Suprapubic skin (tissue), 4 donors: ENCODE measurements around the gene KRT13. TPM values are rescaled to one million over a fixed set of nuclear protein-coding genes. Genes with fewer than 3 reads are reported as not detected.

Experiments
- DNase-seq, 2 donors: peaks; one replicate each; pipeline ENCODE4 v3.0.0-alpha.2; 2019; ENCODE audit warnings: low spot score in 2 of 2
- H3K27ac ChIP-seq: fragments of 200-600 bp; sonication (generic); one replicate; pipeline ENCODE4 v1.5.1; 2019
- H3K27me3 ChIP-seq: fragments of 200-600 bp; sonication (generic); one replicate; pipeline ENCODE4 v1.5.1; 2019
- H3K36me3 ChIP-seq: fragments of 200-600 bp; sonication (generic); one replicate; pipeline ENCODE4 v1.5.1; 2019
- H3K4me1 ChIP-seq: fragments of 200-600 bp; sonication (generic); one replicate; pipeline ENCODE4 v1.5.1; 2019
- H3K4me3 ChIP-seq: fragments of 200-600 bp; sonication (generic); one replicate; pipeline ENCODE4 v1.5.1; 2019; ENCODE audit warnings: mild to moderate bottlenecking
- H3K9me3 ChIP-seq: fragments of 200-600 bp; sonication (generic); one replicate; pipeline ENCODE4 v1.5.1; 2019
- CTCF ChIP-seq, 2 donors: fragments of 200-600 bp in 1 of 2; fragments of 450-650 bp in 1 of 2; sonication (generic) in 1 of 2; IDR thresholded peaks; one replicate each; pipeline ENCODE4 v1.5.1; 2016 to 2019; ENCODE audit warnings: antibody characterized with exemption in 2 of 2, mild to moderate bottlenecking in 1 of 2, moderate library complexity in 1 of 2
- EP300 ChIP-seq: sonication (generic); formaldehyde crosslinking; IDR thresholded peaks from one replicate; pipeline ENCODE4 v1.6.1; 2017; ENCODE audit warnings: antibody characterized with exemption
- POLR2A ChIP-seq, 2 donors: fragments of 450-650 bp; IDR thresholded peaks; one replicate each; pipeline ENCODE4 v1.6.1; 2017; ENCODE audit warnings: antibody characterized with exemption in 2 of 2, mild to moderate bottlenecking in 2 of 2, moderate library complexity in 2 of 2
- POLR2AphosphoS5 ChIP-seq, 3 donors: sonication (generic); formaldehyde crosslinking; IDR thresholded peaks; one replicate each; pipeline ENCODE4 v1.6.1; 2017; ENCODE audit warnings: antibody characterized with exemption in 3 of 3
- WGBS: methylation state at CpG from one replicate; pipeline ENCODE4 v1.1.5; 2018; 5-methylcytosine and 5-hydroxymethylcytosine counted together
- total RNA-seq, 4 donors: library from RNA; depleted of rRNA; stranded (reverse); fragments of >200 nt; gene quantifications; one replicate each; pipeline ENCODE4 v1.1.0, GENCODE V29; 2016

The KRT13 gene
- total RNA-seq, 4 donors from 2014 or later, result 0.51 TPM; not detected in 3

- no peak for DNase-seq
- Histone ChIP-seq H3K27ac (no peak overlapping the region), H3K27me3 (no peaks in the 10 kb centered on the region), H3K4me3 (no peak overlapping the region), H3K36me3 (no peaks in the 10 kb centered on the region), H3K9me3 (no peaks in the 10 kb centered on the region), H3K4me1 (no peaks in the 10 kb centered on the region)
- 72% methylated on average over 7 of the region's 8 CpGs for WGBS
- TF ChIP-seq CTCF (IDR thresholded peaks at IDR 0.05) (no peak), EP300 (no peak), POLR2AphosphoS5 (IDR thresholded peaks at IDR 0.05) (no peak), POLR2A (IDR thresholded peaks at IDR 0.05) (no peak)
These were observed 30.5 kb downstream of the KRT13 start for GRCh38 chr17:41474863-41475262.

DNA sequence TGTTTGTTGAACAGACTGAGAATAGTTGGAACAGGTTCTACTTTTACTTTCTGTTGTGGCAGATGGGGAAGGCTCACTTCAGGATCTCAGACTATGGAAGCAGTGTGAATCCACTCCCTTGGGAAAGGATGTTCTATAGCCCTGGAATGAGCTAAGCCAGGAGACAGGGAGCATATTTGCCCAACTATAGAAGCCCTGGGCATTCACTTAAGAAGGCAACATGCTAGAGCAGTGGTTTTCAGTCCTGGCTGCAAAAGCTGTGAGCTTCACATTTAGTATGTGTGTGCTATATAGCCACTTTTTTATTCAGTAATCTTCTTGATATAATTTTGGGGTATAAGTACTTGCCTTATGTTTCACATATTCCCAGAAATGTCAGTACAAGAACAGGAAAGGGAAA lies 37.1 kb downstream of the KRT13 start:
- H3K27me3 ChIP-seq, result peaks cover 3% of the 10 kb centered on the region
- no peak overlapping the region for H3K4me3 ChIP-seq
- H3K36me3 ChIP-seq, result no peaks in the 10 kb centered on the region
- H3K4me1 ChIP-seq, result peaks cover 11% of the 10 kb centered on the region
- no peak for TF ChIP-seq POLR2AphosphoS5 (IDR thresholded peaks at IDR 0.05)
- no peak for TF ChIP-seq POLR2A (IDR thresholded peaks at IDR 0.05)
- no peak for TF ChIP-seq EP300
- no peak for TF ChIP-seq CTCF (IDR thresholded peaks at IDR 0.05)
- no peak for DNase-seq
- H3K9me3 ChIP-seq, result no peaks in the 10 kb centered on the region
- no peak overlapping the region for H3K27ac ChIP-seq

GRCh38 chr17:41467561-41467960 lies 37.9 kb downstream of the KRT13 start:
- 61% methylated on average over 4 of the region's 4 CpGs for WGBS
- Histone ChIP-seq H3K4me1 (peaks cover 11% of the 10 kb centered on the region), H3K27ac (no peak overlapping the region), H3K9me3 (no peaks in the 10 kb centered on the region), H3K27me3 (peaks cover 3% of the 10 kb centered on the region), H3K36me3 (no peaks in the 10 kb centered on the region), H3K4me3 (no peak overlapping the region)
- TF ChIP-seq POLR2A (IDR thresholded peaks at IDR 0.05) (no peak), CTCF (IDR thresholded peaks at IDR 0.05) (no peak), POLR2AphosphoS5 (IDR thresholded peaks at IDR 0.05) (no peak), EP300 (no peak)
- no peak for DNase-seq

DNA sequence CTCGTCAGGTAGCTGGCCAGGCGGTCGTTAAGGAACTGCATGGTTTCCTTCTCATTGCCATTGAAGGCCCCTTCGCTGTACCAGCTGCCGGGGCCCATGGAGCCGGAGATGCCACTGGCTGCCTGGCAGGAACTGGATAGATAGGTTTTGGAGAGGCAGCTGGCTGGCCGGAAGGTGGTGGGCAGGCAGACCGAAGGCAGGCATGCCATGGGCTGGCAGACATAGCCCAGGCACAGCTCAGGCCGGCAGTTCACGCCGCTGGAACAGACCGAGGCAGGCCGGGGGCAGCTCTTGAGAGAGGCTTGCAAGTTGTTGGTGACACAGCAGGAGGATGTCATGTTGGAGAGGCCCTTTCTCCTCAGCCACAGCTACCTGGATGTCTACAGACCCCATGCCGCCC lies 38.4 kb downstream of the KRT13 start, which contains the start of gene KRT32:
Gene KRT32, minus strand, starts transcription at position 399 of the 400 bp plus-strand sequence. Its CDS starts 61 bp downstream, at position 338.
- Histone ChIP-seq H3K9me3 (no peaks in the 10 kb centered on the region), H3K27me3 (peaks cover 3% of the 10 kb centered on the region), H3K27ac (no peak within 1 kb of the TSS), H3K4me3 (no peak within 1 kb of the TSS), H3K4me1 (peaks cover 11% of the 10 kb centered on the region), H3K36me3 (no peaks in the 10 kb centered on the region)
- no peak for DNase-seq
- 93% methylated on average over 10 of the region's 14 CpGs for WGBS
- TF ChIP-seq EP300, result no peak
- TF ChIP-seq POLR2AphosphoS5 (IDR thresholded peaks at IDR 0.05), result no peak
- no peak for TF ChIP-seq POLR2A (IDR thresholded peaks at IDR 0.05)
- TF ChIP-seq CTCF (IDR thresholded peaks at IDR 0.05), result no peak

DNA sequence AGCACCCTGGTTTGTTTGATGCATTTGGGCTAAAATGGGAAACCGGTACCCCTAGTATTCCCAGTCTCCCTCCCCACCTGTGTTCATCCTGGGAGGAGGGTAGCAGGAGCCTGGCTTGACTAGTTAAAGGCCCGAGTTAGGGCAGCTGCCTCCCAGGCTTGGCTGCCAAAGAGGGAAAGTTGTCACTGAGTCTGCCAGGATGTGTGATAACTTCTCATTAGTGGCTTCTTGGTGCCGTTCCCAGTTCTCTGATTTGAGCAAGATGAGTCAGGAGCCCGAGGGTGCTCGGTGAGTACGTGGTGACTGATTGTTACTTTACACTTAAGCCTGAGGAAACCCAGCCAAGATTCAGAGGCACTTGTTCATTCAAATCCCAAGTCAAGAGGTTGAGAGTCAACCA lies 40.7 kb downstream of the KRT13 start:
- Histone ChIP-seq H3K4me1 (peaks cover 11% of the 10 kb centered on the region), H3K4me3 (no peak overlapping the region), H3K9me3 (no peaks in the 10 kb centered on the region), H3K36me3 (no peaks in the 10 kb centered on the region), H3K27ac (no peak overlapping the region), H3K27me3 (peaks cover 8% of the 10 kb centered on the region)
- no peak for DNase-seq
- TF ChIP-seq POLR2AphosphoS5 (IDR thresholded peaks at IDR 0.05) (no peak), EP300 (no peak), CTCF (IDR thresholded peaks at IDR 0.05) (no peak), POLR2A (IDR thresholded peaks at IDR 0.05) (no peak)
- WGBS, result 14% methylated on average over 1 of the region's 6 CpGs
